HG03439 (cell line): Measurements from ENCODE around the gene SLC22A31.
"Not testable (repeated sequence)": the region's sequence is repeated elsewhere in the genome, so short reads cannot be mapped to it uniquely, and the experiment has no call there.

ENCODE experiments used
- ATAC-seq: cut with Tn5 transposase; IDR thresholded peaks from one replicate; pipeline ENCODE4 v1.9.1; 2021; ENCODE audit warnings: mild to moderate bottlenecking, moderate library complexity; ENCODE audit not compliant: unreplicated experiment

SLC22A31 gene

GRCh38 chr16:89193576-89194293 is 6.6 kb downstream of the SLC22A31 start:
- no peak for ATAC-seq

- no peak for ATAC-seq
Measured at GRCh38 chr16:89192956-89193575, 7.3 kb downstream of the SLC22A31 start.

GRCh38 chr16:89192186-89192955 is 8.0 kb downstream of the SLC22A31 start:
- ATAC-seq, result not testable (repeated sequence)

GRCh38 chr16:89191901-89192185 is 8.5 kb downstream of the SLC22A31 start:
- no peak for ATAC-seq

- no peak for ATAC-seq
Measured at GRCh38 chr16:89191033-89191900, 9.1 kb downstream of the SLC22A31 start.

GRCh38 chr16:89190150-89190958 is 10.0 kb downstream of the SLC22A31 start:
- no peak for ATAC-seq

GRCh38 chr16:89189358-89190025 is 10.8 kb downstream of the SLC22A31 start:
- no peak for ATAC-seq

- ATAC-seq, result not testable (repeated sequence)
Measured at GRCh38 chr16:89188471-89189357, 11.6 kb downstream of the SLC22A31 start.

GRCh38 chr16:89187770-89188392 is 12.5 kb downstream of the SLC22A31 start:
- ATAC-seq, result no peak

- no peak for ATAC-seq
Measured at GRCh38 chr16:89187032-89187769, 13.1 kb downstream of the SLC22A31 start.

- ATAC-seq, result not testable (repeated sequence)
Measured at GRCh38 chr16:89186593-89187031, 13.7 kb downstream of the SLC22A31 start.

GRCh38 chr16:89185887-89186592 is 14.3 kb downstream of the SLC22A31 start:
- not testable (repeated sequence) for ATAC-seq

- ATAC-seq, result no peak
Measured at GRCh38 chr16:89184933-89185794, 15.2 kb downstream of the SLC22A31 start.

GRCh38 chr16:89184677-89184932 is 15.7 kb downstream of the SLC22A31 start:
- ATAC-seq, result no peak

GRCh38 chr16:89183975-89184676 is 16.2 kb downstream of the SLC22A31 start:
- no peak for ATAC-seq

GRCh38 chr16:89183463-89183862 is 16.9 kb downstream of the SLC22A31 start:
- ATAC-seq, result no peak
